ENCODE measurements around the gene CERCAM. TPM values are rescaled to one million over a fixed set of nuclear protein-coding genes. Genes with fewer than 3 reads are reported as not detected.

CERCAM gene
- total and polyA plus RNA-seq, 2 experiments from 2014 or later, result 2.7 to 7.9 TPM

- Histone ChIP-seq H3K27me3 (ENCODE audit: insufficient read depth) (peaks cover 93% of the 10 kb centered on the region), H2AFZ (no peak overlapping the region; the same call in 1 of the 2 replicates), H3K9me2 (ENCODE audit: insufficient read depth) (no peaks in the 10 kb centered on the region), H3F3A (replicated peaks; ENCODE audit: low read depth) (peaks cover 14% of the 10 kb centered on the region; the same call in 1 of the 2 replicates), H4K20me1 (replicated peaks; ENCODE audit: insufficient read depth) (no peaks in the 10 kb centered on the region; the same call in 1 of the 2 replicates), H3K4me2 (peak overlapping the region; percentile 73), H3K79me2 (replicated peaks; ENCODE audit: insufficient read depth) (no peaks in the 10 kb centered on the region), H3K36me3 (ENCODE audit: insufficient read depth) (no peaks in the 10 kb centered on the region), H3K4me1 (ENCODE audit: insufficient read depth) (peaks cover 39% of the 10 kb centered on the region), H3K4me3 (peak overlapping the region; percentile 43), H3K27ac (ENCODE audit: low read depth) (no peak overlapping the region)
- Mint-ChIP-seq H3K9me3 (0 out of 3 replicates have a peak, but pooled peaks cover 2% of the 10 kb centered on the region), H3K27ac (no peak overlapping the region), H3K27me3 (ENCODE audit: insufficient read depth, low read depth, poor library complexity) (peaks cover 87% of the 10 kb centered on the region), H3K4me3 (no peak overlapping the region), H3K4me1 (peaks cover 40% of the 10 kb centered on the region), H3K36me3 (ENCODE audit: low read depth) (no peaks in the 10 kb centered on the region)
- TF ChIP-seq JUNB (IDR thresholded peaks at IDR 0.05; ENCODE audit: unreplicated experiment), result no peak
- TF ChIP-seq POLR2AphosphoS5 (IDR thresholded peaks at IDR 0.05; ENCODE audit: low read depth), result no peak
- no peak for TF ChIP-seq EZH2phosphoT487 (IDR thresholded peaks at IDR 0.05; ENCODE audit: unreplicated experiment)
- TF ChIP-seq CREB1 (CRISPR knock-in tag; IDR thresholded peaks at IDR 0.05; ENCODE audit: low read depth), result no peak
- no peak for TF ChIP-seq ZNF331 (CRISPR knock-in tag; IDR thresholded peaks at IDR 0.05; ENCODE audit: low read depth)
- TF ChIP-seq NANOG (IDR thresholded peaks at IDR 0.05; ENCODE audit: borderline replicate concordance), result no peak
- TF ChIP-seq CTCF (conservative IDR thresholded peaks at IDR 0.05; ENCODE audit: low read depth in 2 of 2), result no peak
- no peak for TF ChIP-seq STAT1 (IDR thresholded peaks at IDR 0.05; ENCODE audit: unreplicated experiment)
- no peak for TF ChIP-seq ZNF462 (CRISPR knock-in tag; IDR thresholded peaks at IDR 0.05)
- TF ChIP-seq EZH2 (IDR thresholded peaks at IDR 0.05; ENCODE audit: low read depth, unreplicated experiment), result no peak
- no peak for TF ChIP-seq ZNF114 (CRISPR knock-in tag; IDR thresholded peaks at IDR 0.05)
- TF ChIP-seq, protein P1, sequence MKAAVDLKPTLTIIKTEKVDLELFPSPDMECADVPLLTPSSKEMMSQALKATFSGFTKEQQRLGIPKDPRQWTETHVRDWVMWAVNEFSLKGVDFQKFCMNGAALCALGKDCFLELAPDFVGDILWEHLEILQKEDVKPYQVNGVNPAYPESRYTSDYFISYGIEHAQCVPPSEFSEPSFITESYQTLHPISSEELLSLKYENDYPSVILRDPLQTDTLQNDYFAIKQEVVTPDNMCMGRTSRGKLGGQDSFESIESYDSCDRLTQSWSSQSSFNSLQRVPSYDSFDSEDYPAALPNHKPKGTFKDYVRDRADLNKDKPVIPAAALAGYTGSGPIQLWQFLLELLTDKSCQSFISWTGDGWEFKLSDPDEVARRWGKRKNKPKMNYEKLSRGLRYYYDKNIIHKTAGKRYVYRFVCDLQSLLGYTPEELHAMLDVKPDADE (IDR thresholded peaks at IDR 0.05), result no peak
- no peak for TF ChIP-seq REST (IDR thresholded peaks at IDR 0.05; ENCODE audit: unreplicated experiment)
- peak; percentile 86 for DNase-seq (ENCODE audit: low spot score)
- peak; percentile 49 for ATAC-seq
Observed at GRCh38 chr9:128408963-128409431, 11.7 kb upstream of the CERCAM start.
